Measurements from ENCODE around the gene C12orf75. TPM values are rescaled to one million over a fixed set of nuclear protein-coding genes. Genes with fewer than 3 reads are reported as not detected.

The C12orf75 gene
- total RNA-seq, 1 donor from 2014 or later = 1.1 TPM

DNA sequence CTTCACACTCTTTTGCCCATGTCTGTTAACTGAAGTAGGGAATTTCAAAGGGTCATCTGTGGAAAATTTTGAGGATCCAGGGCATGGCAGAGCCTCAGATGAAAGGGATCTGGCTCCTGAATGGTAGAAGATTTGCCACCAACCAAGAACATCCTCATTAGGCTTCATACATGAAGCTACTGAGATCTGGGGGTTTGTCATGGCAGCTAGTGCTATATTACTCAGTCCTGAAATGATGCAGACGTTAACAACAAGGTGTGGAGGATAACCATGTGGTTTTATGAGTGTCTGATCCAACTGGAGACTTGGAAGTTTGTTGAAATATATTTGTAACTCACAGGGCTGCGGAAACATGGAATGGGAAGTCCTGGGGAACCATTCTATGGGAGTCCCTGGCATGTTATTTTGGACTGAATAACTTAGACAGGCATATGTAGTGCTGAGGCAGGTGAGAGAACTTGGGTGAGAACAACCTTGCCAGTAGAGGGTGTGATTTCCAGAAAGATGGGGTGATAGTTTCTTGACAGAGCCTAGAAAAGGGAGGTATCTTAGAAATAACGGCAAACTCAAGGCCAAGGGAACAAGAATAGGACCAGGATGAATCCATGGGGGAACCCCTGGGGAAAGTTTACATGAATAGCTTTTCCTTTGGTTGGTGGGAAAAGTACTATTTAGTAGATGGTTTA, 42.0 kb upstream of the C12orf75 start:
- intact Hi-C loops (cut with micrococcal nuclease) = no loop called here
- Histone ChIP-seq H3K36me3 (no peaks in the 10 kb centered on the region), H3K4me1 (no peaks in the 10 kb centered on the region), H3K27ac (replicated peaks) (no peak overlapping the region), H3K4me3 (no peak overlapping the region), H3K27me3 (ENCODE audit: low read depth) (peaks cover 35% of the 10 kb centered on the region), H3K9me3 (replicated peaks) (no peaks in the 10 kb centered on the region)
- no peak for TF ChIP-seq CTCF (IDR thresholded peaks at IDR 0.05; ENCODE audit: borderline replicate concordance)
- no peak for DNase-seq

- DNase-seq = no peak
- Histone ChIP-seq H3K4me1 (no peaks in the 10 kb centered on the region), H3K27ac (replicated peaks) (no peak overlapping the region), H3K9me3 (replicated peaks) (no peaks in the 10 kb centered on the region), H3K36me3 (no peaks in the 10 kb centered on the region), H3K27me3 (ENCODE audit: low read depth) (peaks cover 35% of the 10 kb centered on the region), H3K4me3 (no peak overlapping the region)
- intact Hi-C loops (cut with micrococcal nuclease) = no loop called here
- no peak for TF ChIP-seq CTCF (IDR thresholded peaks at IDR 0.05; ENCODE audit: borderline replicate concordance)
Observed at GRCh38 chr12:105289114-105289904, 41.2 kb upstream of the C12orf75 start.

DNA sequence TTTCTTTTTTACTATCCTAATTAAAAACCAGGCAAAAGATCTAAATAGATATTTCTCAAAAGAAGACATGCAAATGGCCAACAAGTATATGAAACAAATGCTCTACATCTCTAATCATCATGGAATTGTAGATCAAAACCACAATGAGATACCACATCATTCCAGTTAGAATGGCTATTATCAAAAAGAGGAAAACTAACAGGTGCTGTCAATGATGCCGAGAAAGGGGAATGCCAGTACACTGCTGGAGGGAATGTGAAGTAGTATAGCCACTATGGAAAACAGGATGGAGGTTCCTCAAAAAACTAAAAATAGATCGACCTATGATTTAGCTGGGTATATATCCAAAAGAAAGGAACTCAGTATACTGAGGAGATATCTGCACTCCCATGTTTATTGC, 39.0 kb upstream of the C12orf75 start:
- TF ChIP-seq CTCF (IDR thresholded peaks at IDR 0.05; ENCODE audit: borderline replicate concordance) = no peak
- intact Hi-C loops (cut with micrococcal nuclease) = no loop called here

DNA sequence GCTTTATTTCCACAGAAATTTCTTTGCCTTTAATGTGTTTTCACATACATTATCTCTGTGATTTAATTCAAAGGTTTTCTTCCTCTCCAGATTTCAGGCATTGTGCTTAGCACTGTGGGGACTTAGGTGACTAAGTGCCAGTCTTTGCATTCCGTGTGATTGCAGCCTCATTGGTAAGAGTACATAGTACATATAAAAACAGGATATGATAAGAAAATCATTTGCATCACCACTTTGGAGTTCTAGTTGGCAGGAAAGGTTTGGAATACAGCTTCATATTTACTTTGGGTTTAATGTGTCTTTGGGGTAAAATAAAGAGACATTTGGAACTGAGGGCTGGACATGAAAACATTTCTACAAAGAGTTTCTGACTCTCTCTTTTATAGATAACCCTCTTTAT, 37.8 kb upstream of the C12orf75 start:
- Histone ChIP-seq H3K9me3 (replicated peaks) (no peaks in the 10 kb centered on the region), H3K4me1 (no peaks in the 10 kb centered on the region), H3K4me3 (no peak overlapping the region), H3K36me3 (no peaks in the 10 kb centered on the region), H3K27ac (replicated peaks) (no peak overlapping the region), H3K27me3 (ENCODE audit: low read depth) (peaks cover 11% of the 10 kb centered on the region)
- no peak for DNase-seq
- no peak for TF ChIP-seq CTCF (IDR thresholded peaks at IDR 0.05; ENCODE audit: borderline replicate concordance)
- intact Hi-C loops (cut with micrococcal nuclease) = no loop called here

More for the DNA sequence above, 39.0 kb upstream of the C12orf75 start:
- DNase-seq = no peak
- Histone ChIP-seq H3K36me3 (no peaks in the 10 kb centered on the region), H3K4me1 (no peaks in the 10 kb centered on the region), H3K27ac (replicated peaks) (no peak overlapping the region), H3K9me3 (replicated peaks) (no peaks in the 10 kb centered on the region), H3K4me3 (no peak overlapping the region), H3K27me3 (ENCODE audit: low read depth) (peaks cover 19% of the 10 kb centered on the region)

DNA sequence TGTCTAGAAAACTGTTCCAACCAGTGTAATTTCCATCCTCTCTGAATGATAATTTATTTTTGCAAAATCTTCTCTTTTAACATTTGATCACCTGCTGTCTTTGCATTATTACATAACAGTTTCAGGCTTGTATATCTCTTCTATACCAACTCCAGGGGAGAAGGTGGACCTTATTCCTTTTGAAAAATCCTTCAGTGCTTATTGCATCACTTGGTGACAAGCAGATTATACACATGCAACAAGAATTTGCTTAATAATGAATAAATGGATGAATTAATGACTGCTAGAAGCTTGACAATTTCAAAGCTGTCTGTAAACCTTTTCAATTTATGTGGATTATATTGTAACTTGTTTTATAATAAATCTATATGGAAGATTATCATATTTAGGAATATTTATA, 37.3 kb upstream of the C12orf75 start:
- intact Hi-C loops (cut with micrococcal nuclease) = no loop called here
- no peak for TF ChIP-seq CTCF (IDR thresholded peaks at IDR 0.05; ENCODE audit: borderline replicate concordance)
- no peak for DNase-seq
- peaks cover 6% of the 10 kb centered on the region for H3K27me3 ChIP-seq (ENCODE audit: low read depth)
- no peak overlapping the region for H3K4me3 ChIP-seq
- no peak overlapping the region for H3K27ac ChIP-seq (replicated peaks)
- no peaks in the 10 kb centered on the region for H3K36me3 ChIP-seq
- no peaks in the 10 kb centered on the region for H3K9me3 ChIP-seq (replicated peaks)
- no peaks in the 10 kb centered on the region for H3K4me1 ChIP-seq

Measured in left ventricle myocardium inferior (tissue), 1 donor.